ENCODE data around the gene MED29. TPM values are rescaled to one million over a fixed set of nuclear protein-coding genes. Genes with fewer than 3 reads are reported as not detected.

MED29 gene
- total RNA-seq, 2 experiments from 2014 or later: 28.3 to 31.3 TPM

- CTCF ChIA-PET (ENCODE audit: unreplicated experiment): no interaction called here
- intact Hi-C loops (cut with micrococcal nuclease; ENCODE audit: unreplicated experiment): no loop called here
- H3K27ac ChIP-seq (ENCODE audit: low read depth, low read length, poor library complexity, severe bottlenecking): no peak overlapping the region
These were observed 26.4 kb downstream of the MED29 start for GRCh38 chr19:39417463-39418181.

DNA sequence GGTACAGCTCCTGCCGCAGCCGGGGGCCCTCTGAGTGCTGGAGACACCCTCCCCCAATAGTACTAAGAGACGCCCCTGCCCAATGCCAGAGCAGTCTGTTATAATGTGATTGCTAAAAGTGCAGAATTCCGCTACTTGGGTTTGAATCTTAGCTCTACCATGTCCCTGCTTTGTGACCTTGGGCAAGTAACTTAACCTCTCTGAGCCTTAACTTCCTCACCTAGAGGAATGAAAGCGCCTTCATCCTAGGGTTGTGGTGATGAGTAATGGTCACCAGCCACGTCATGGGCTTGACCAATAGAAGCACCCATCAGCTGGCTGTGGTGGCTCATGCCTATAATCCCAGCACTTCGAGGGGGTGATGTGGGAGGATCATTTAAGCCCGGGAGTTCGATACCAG, 27.8 kb downstream of the MED29 start:
- no TSS peak for BruUV-seq (replicated peaks)
- intact Hi-C loops (cut with micrococcal nuclease; ENCODE audit: unreplicated experiment): no loop called here

More at GRCh38 chr19:39417463-39418181, 26.4 kb downstream of the MED29 start:
- POLR2A ChIA-PET: no interaction called here
- no peak for DNase-seq (ENCODE audit: low spot score)
- H3K4me1 ChIP-seq (ENCODE audit: insufficient read depth, low read length, poor library complexity, severe bottlenecking): peaks cover 12% of the 10 kb centered on the region
- H3K79me2 ChIP-seq (ENCODE audit: insufficient read depth, low read depth, low read length): peaks cover 16% of the 10 kb centered on the region; the same call in 1 of the 2 replicates
- H2AFZ ChIP-seq (ENCODE audit: low read length): no peak overlapping the region
- H4K20me1 ChIP-seq (ENCODE audit: insufficient read depth, low read length): no peaks in the 10 kb centered on the region
- H3K9me2 ChIP-seq (ENCODE audit: insufficient read depth, low read length): no peaks in the 10 kb centered on the region
- H3K4me2 ChIP-seq (ENCODE audit: low read length): no peak overlapping the region
- H3K36me3 ChIP-seq (ENCODE audit: insufficient read depth, low read length): peaks cover 43% of the 10 kb centered on the region
- H3K9me3 ChIP-seq (ENCODE audit: low read length): no peaks in the 10 kb centered on the region
- H3K4me3 ChIP-seq (ENCODE audit: low read depth, low read length, poor library complexity, severe bottlenecking): no peak overlapping the region
- TF ChIP-seq EZH2phosphoT487 (IDR thresholded peaks at IDR 0.05; ENCODE audit: borderline replicate concordance, low read depth, low read length): no peak
- no peak for TF ChIP-seq CTCF (conservative IDR thresholded peaks at IDR 0.05; ENCODE audit: low read length)
- BruUV-seq (replicated peaks): no TSS peak

More for the DNA sequence above, 27.8 kb downstream of the MED29 start:
- Histone ChIP-seq H2AFZ (ENCODE audit: low read length) (no peak overlapping the region), H3K79me2 (ENCODE audit: insufficient read depth, low read depth, low read length) (peaks cover 7% of the 10 kb centered on the region; the same call in 1 of the 2 replicates), H3K9me2 (ENCODE audit: insufficient read depth, low read length) (no peaks in the 10 kb centered on the region), H3K4me2 (ENCODE audit: low read length) (no peak overlapping the region), H3K36me3 (ENCODE audit: insufficient read depth, low read length) (peaks cover 57% of the 10 kb centered on the region), H3K27ac (ENCODE audit: low read depth, low read length, poor library complexity, severe bottlenecking) (no peak overlapping the region), H3K9me3 (ENCODE audit: low read length) (no peaks in the 10 kb centered on the region), H4K20me1 (ENCODE audit: insufficient read depth, low read length) (no peaks in the 10 kb centered on the region), H3K4me1 (ENCODE audit: insufficient read depth, low read length, poor library complexity, severe bottlenecking) (peaks cover 7% of the 10 kb centered on the region), H3K4me3 (ENCODE audit: low read depth, low read length, poor library complexity, severe bottlenecking) (no peak overlapping the region)
- TF ChIP-seq CTCF (conservative IDR thresholded peaks at IDR 0.05; ENCODE audit: low read length) (no peak), EZH2phosphoT487 (IDR thresholded peaks at IDR 0.05; ENCODE audit: borderline replicate concordance, low read depth, low read length) (no peak)
- DNase-seq (ENCODE audit: low spot score): no peak
- CTCF ChIA-PET (ENCODE audit: unreplicated experiment): no interaction called here
- POLR2A ChIA-PET: interaction anchor here (0.7 kb wide), 1 partner anchor 996 kb away, joined by 3 read pairs; no protein-coding TSS in a partner anchor
